ENCODE data around the gene FITM1.
"Not testable (repeated sequence)": the region's sequence is repeated elsewhere in the genome, so short reads cannot be mapped to it uniquely, and the experiment has no call there.

Gene FITM1

DNA sequence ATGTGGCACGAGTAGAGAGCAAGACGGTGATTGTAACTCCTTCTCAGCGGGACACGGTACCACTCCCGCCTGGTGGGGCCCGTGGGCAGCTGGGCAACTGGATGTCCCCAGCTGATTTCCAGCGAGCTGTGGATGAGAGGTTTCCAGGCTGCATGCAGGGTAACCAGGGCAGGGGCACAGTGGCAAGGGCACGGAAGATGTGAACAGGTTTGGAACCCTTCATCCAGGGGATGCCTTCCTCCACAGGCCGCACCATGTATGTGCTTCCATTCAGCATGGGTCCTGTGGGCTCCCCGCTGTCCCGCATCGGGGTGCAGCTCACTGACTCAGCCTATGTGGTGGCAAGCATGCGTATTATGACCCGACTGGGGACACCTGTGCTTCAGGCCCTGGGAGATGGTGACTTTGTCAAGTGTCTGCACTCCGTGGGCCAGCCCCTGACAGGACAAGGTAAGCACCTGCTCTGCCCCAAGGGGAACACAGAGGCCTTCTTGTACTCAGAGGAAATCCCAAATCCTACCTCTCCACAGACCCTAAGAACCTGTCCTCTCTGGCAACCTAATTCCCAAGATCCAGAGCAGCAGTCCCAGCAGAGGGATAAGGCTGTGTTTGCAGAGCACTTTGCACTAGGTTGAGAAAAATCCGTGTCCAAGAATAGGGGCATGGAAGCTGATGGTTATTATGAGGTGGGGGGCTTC is 32.1 kb upstream of the FITM1 start:
- DNase-seq (ENCODE audit: low spot score), result no peak

GRCh38 chr14:24098927-24099813 is 31.3 kb upstream of the FITM1 start:
- no peak for DNase-seq (ENCODE audit: low spot score)

DNA sequence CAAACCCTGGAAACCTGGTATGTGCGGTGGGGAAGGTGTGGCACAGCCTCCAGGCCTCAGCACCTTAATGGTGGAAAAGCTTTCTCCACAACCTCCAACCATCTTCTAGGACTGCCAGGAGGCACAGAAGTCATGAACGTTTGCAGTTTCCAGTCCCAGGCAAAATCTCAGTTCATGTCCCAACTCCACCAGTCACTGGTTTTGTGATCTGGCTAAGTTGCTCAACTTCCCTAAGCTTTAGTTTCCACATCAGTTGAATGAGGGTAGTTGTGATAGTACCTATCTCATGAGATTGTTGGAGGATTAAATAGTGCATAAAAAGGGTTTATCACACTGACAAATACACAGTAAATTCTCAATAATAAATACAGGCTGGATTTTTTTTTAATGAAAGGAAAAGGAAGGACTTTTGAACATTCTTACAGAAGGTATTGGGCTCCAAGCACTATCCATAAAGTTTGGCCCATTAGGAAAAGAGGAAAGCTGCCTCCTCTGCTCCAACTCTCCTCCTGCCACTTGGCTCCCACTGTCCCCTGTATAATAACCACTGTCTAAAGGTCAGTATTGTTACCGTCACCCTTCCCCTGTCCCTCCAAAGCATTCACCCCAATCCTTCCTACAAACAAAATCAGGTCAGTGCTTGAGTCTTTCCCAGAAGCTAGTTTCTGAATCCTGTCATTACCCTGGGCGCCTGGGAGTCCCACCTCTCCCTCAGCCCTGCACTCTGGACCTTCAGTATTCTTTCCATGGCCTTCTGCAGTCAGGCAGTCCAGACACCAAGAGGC is 30.1 kb upstream of the FITM1 start:
- DNase-seq (ENCODE audit: low spot score), result no peak

- DNase-seq (ENCODE audit: low spot score), result no peak
These were observed 29.4 kb upstream of the FITM1 start for GRCh38 chr14:24100982-24101494.

DNA sequence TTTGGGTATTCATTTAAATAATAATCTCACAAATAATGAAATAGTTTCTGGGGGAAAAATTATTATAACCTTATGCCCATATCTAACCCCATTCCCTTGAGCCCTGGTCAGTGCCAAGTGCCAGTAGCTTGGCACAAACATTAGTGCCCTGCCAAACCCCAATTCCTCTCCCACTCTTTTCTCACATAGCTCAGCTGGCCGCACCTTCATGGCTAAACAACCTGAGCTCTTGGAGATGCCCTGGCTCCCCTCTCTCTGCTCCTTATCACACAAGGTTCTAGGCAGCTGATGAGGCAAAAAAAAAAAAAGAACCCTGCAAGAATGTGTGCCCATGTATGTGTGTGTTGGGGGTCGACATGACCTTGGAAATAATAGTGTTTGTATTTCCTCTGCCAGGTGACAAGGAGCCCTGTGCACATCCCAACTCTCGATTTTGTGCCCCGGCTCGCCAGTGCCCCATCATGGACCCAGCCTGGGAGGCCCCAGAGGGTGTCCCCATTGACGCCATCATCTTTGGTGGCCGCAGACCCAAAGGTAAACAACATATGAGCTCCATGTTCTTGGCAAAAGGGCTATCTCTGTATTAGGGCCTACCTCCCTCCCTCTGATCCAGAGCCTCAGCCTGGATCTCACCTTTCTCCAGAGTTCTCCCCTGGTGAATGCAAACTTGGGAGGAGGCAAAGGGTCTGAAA is 28.0 kb upstream of the FITM1 start:
- DNase-seq (ENCODE audit: low spot score), result no peak

GRCh38 chr14:24103451-24103850 is 27.0 kb upstream of the FITM1 start:
- DNase-seq (ENCODE audit: low spot score), result no peak

DNA sequence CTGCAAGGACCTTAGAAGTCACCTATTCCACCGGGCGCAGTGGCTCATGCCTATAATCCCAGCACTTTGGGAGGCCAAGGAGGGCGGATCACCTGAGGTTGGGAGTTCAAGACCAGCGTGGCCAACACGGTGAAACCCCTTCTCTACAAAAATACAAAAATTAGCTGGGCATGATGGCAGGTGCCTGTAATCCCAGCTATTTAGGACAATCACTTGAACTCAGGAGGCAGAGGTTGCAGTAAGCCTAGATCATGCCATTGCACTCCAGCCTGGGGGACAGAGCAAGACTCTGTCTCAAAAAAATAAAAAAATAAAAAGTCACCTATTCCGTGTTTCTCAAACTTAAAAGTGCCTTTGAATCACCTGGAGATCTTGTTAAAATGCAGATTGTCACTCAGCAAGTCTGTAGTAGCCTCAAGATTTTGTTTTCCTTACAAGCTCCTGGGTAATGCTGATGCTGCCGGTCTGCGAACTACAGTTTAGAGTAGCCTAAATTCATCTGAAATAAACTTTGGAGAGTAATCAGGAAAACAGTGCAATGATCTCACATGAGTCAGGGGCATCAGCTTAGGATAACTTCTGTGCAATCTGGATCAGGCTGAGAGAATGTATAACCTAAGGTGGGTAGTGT is 24.7 kb upstream of the FITM1 start:
- DNase-seq (ENCODE audit: low spot score), result not testable (repeated sequence)

DNA sequence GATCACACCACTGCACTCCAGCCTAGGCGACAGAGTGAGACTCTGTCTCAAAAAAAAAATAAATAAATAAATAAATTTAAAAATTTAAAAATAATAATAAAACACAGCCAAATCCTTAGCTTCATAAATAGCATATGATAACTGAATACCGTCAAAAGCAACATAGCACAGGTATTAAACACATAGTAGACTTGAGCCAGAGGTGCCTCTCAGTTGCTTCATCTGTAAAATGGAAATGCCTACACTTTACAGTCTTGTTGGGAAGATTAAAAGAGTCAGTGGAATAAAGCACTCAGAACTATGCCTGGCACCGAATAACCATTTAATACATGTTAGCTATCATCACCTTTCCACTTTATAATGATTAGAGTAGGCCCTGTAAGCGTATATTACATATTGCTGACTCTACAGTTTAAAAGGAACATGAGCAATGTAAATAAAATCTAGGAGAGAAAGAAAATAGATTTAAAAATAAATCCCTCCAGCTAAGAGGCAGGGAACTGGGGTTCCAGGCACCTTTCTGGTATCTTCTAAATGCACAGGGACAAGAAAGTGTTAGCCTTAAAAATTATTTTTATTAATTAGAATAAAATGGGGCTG is 23.7 kb upstream of the FITM1 start:
- no peak for DNase-seq (ENCODE audit: low spot score)

DNA sequence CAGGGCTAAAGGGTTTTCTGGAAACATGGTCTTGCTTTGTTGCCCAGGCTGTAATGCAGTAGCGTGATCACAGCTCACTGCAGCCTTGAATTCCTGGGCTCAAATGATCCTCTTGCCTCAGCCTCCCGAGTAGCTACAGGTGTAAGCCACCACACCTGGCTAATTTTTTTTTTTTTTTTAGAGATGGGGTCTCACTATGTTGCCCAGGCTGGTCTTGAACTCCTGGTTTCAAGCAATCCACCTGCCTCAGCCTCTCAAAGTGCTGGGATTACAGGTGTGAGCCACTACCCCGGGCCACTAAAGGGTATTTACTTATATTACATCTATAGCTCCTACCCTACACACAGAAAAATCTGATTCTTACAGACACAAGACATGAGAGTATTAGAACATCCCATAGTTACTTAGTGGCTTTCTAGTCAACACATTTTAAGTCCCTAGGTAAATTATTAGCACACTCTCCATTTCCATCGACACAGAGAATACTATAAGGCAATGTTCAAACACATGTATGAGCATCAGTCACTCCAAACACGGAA is 22.1 kb upstream of the FITM1 start:
- no peak for DNase-seq (ENCODE audit: low spot score)

DNA sequence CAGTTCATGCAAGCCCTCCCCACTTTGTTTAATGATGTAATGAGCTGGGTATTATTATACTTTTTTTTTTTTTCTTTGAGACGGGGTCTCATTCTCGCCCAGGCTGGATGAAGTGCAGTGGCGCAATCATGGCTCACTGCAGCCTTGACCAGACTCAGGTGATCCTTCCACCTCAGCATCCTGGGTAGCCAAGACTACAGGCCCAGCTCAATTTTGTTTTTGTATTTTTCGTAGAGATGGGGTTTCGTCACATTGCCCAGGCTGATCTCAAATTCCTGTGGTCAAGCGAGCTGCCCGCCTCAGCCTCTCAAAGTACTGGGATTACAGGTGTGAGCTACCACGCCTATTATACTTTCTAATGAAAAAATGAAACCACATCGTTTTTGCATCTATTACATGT is 20.4 kb upstream of the FITM1 start:
- DNase-seq (ENCODE audit: low spot score), result no peak

- no peak for DNase-seq (ENCODE audit: low spot score)
These were observed 19.9 kb upstream of the FITM1 start for GRCh38 chr14:24110523-24110922.

DNA sequence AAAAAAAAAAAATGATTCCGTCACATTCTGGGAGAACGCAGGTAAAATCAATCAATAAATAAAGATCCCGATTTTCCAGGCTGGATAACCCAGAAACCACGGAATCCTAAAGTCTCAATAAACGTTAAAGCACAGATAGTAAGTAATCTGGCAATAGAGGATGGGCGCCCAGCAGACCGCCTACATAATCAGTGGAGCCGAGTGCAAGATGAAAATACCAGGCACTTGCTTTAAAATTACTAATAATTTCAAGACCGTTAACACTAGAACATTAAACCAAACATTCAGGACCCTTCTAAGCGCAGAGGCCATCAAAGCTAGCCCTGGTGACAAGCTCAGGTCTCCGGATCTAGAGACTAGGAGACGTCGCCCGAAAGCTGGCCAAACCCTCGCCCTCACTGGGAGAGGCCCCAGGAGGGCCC is 17.1 kb upstream of the FITM1 start:
- DNase-seq (ENCODE audit: low spot score), result no peak

DNA sequence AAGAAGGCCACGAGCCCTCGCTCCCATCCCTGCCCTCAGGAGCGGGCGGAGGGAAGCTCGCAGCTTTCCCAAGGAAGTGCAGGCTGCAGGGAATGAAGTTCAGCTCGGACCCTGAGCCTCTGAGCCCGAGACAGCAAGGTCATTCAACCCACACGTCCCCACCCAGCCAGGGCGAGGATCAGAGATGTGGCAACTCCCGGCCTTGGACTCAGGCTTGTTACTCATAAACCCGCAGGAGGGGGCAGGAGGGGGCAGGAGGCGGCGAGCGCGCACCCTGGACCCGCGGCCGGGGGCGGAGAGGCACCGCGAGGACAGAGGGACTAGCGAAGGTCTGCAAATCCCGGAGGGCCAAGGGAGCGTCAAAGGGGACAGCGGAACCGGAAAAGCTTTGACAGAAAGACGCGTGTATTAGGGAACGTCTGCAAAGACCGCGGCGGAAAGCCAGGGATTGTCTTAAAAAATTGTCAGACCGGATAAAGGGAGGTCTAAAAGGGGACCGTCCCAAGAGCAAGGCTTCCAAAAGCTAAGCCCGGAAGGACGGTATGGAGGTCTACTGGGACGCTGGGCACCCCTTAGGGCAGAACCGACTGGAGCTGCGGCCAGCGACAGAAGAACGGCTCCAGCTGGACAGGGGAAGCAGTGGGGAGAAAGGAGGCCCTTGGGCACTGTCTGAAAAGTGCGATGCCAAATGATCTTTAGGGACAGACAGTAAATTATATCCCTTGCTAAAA is 16.5 kb upstream of the FITM1 start:
- DNase-seq (ENCODE audit: low spot score), result peak; percentile 94

DNA sequence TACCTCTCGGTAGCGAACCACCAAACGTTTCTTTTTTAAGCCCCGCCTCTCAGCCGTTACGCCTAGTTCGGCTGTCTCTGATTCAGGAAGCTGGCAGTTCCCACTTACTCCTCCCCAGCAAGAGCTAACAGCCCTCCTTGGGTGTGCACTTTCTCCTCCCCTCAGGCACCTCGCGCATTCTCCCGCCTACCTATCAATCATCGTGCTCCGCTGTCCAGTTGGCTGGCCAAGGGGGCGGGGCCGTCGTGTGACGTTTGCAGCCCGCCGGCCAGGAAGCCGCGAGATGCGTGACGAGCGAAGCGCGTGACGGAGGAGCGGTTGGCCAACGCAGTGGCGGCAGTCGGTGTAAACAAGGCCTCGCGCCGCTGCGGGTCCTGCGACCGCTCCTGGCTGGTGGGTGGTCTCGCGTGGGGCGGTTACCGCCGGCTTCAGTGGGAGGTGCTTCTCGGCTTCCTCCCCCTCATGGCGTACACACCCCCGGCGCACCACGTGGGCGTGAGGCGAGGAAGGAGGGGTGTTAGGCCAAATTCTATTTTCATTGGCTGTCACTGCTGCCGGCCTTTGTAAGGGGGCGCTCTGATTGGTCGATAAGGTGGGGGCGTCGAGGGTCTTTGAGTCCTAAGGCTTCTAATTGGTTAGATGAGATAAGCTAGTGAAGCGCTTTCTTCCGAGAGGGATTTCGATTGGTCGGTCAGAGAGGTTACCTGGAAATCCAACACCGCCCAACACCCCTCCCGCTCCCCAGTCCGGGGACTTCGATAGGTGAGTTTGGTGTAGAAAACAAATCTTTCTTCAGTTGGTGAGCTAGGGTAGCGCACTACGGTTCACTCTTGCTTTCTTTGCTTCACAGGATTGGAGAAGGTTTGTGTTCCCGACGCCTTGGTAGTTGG is 15.7 kb upstream of the FITM1 start, which contains the start of the genes DCAF11 and NRL:
DCAF11 (plus strand) TSS at position 246 of the 890 bp plus-strand sequence. CDS start 818 bp downstream, outside the sequence.
NRL (minus strand) TSS at position 418 of the 890 bp plus-strand sequence. CDS start 32,101 bp downstream, outside the sequence.
- peak; percentile 100 for DNase-seq (ENCODE audit: low spot score)

DNA sequence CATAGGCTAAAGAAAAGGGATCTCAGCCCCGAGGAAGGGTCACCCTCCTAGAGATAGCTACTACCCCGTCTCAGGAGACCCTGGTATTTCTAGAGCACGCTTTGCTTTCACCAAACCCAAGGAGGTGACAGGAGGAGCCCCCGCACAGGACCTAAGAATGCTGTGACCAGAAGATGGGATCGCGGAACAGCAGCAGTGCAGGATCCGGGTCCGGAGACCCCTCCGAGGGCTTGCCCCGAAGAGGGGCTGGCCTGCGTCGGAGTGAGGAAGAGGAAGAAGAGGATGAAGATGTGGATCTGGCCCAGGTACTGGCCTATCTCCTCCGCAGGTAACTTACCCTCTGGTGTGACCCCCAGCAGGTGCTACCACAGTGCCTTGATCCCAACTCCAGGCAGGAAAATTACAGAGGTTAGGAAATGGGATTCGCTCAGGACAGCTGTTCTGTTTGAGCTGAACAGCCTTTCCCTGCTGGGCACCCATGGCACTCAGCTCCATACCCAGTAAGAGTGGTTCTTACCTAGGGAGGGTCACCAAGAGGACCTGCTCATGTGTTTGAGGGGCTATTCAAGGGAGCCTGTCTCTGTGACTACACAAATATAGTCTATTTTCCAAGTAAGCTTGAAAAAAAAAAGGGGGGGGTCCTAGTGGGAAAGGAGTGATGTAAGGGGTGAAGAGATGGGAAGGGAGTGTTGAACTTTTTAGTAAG is 14.9 kb upstream of the FITM1 start:
- DNase-seq (ENCODE audit: low spot score), result no peak

- DNase-seq (ENCODE audit: low spot score), result no peak
These were observed 14.2 kb upstream of the FITM1 start for GRCh38 chr14:24116128-24116814.

GRCh38 chr14:24117179-24117578 is 13.3 kb upstream of the FITM1 start:
- DNase-seq (ENCODE audit: low spot score), result no peak

Measured in kidney tubule cell (primary cell).